Measurements from ENCODE around the gene ZNF624.

Gene ZNF624

DNA sequence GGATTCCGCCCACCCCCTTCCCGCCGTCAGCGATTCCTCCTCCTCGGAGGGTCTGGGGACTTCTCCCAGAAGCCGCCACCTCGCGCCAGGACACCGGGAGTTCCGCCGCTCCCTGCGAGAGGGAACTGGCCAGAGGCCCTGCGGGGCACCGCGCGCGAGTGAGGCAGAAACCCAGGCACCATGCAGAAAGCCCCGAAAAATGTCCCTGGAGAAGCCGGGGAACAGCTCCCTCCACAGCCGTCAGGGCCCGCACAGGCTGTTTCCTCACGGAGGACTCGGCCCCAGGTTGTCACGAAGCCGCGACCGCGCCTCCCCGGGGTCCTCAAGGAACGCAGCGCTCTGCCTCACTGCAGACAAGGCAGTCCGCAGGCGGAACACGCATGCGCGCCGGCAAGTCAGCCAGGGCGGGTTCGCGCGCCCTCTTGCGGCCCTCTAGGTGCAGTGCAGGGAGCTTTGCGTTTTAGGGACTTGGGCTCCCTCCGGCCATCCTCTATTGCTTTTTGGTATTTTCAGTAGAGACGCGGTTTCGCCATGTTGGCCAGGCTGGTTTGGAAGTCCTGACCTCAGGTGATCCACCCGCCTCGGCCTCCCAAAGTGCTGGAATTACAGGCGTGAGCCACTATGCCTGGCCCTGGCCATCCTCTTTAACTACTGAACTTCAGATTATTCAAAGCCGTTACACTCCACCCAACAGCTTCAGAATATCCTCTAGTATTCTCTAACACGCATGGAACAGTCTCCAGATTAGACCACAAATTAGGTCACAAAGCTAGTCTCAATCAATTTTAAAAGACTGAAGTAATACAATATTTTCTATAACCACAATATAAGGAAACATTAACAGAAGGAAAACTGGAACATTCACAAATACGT is 64.3 kb downstream of the ZNF624 start:
- peak; percentile 93 for DNase-seq

GRCh38 chr17:16585796-16586195 is 67.9 kb downstream of the ZNF624 start:
- no peak for DNase-seq

- DNase-seq = peak; percentile 93
Observed at GRCh38 chr17:16584273-16584995, 69.2 kb downstream of the ZNF624 start.

DNA sequence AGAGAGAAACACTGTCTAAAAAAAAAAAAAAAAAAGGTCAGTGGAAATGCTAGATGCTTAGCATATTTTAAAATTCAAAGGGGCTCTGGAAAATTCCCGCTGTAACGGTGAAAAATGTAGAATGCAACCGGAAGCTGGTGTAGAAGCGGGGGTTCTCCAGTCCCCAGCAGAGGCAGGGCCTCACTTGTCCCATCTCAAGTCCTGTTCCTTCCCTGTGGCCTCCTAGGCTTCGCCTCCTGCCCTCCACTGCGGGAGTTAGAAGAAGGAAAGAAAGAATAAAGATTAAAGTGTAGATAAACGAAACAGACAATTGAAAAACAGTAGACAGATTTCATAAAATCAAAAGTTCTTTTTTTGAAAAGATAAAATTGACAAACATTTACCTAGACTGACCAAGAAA is 69.9 kb downstream of the ZNF624 start:
- no peak for DNase-seq

DNA sequence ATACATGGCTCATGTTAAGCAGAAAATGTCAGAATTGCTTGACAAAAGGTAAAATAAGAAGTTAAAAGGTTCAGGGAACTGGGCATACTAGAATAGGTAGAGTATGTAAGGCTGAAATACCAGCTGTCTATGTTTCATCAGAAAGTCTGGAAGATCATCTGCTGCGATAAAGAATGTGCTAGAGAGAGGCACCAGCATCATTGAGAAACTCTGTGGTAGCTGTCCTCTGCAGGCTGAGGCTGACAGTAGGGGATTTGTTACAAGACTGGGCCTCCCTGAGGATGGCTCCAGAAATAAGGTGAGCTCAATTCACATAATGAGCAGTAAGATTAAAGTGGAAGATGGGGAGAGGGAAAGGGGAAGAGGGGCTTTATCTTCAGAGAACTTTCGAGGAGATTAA is 80.2 kb downstream of the ZNF624 start:
- no peak for DNase-seq
